ENCODE measurements around the gene S100A12.
"Not testable (repeated sequence)": the region's sequence is repeated elsewhere in the genome, so short reads cannot be mapped to it uniquely, and the experiment has no call there.

Gene S100A12

GRCh38 chr1:153350321-153350957 lies 25.0 kb downstream of the S100A12 start:
- no peak for TF ChIP-seq CTCF (IDR thresholded peaks at IDR 0.05; ENCODE audit: low read depth, low read length, missing control alignments)
- in situ Hi-C loops (cut with HindIII; ENCODE audit: low sequenced_read_pairs): no loop called here
- no peak overlapping the region for H3K4me3 ChIP-seq (ENCODE audit: low read depth, low read length)
- no peak for DNase-seq (ENCODE audit: low read depth)

DNA sequence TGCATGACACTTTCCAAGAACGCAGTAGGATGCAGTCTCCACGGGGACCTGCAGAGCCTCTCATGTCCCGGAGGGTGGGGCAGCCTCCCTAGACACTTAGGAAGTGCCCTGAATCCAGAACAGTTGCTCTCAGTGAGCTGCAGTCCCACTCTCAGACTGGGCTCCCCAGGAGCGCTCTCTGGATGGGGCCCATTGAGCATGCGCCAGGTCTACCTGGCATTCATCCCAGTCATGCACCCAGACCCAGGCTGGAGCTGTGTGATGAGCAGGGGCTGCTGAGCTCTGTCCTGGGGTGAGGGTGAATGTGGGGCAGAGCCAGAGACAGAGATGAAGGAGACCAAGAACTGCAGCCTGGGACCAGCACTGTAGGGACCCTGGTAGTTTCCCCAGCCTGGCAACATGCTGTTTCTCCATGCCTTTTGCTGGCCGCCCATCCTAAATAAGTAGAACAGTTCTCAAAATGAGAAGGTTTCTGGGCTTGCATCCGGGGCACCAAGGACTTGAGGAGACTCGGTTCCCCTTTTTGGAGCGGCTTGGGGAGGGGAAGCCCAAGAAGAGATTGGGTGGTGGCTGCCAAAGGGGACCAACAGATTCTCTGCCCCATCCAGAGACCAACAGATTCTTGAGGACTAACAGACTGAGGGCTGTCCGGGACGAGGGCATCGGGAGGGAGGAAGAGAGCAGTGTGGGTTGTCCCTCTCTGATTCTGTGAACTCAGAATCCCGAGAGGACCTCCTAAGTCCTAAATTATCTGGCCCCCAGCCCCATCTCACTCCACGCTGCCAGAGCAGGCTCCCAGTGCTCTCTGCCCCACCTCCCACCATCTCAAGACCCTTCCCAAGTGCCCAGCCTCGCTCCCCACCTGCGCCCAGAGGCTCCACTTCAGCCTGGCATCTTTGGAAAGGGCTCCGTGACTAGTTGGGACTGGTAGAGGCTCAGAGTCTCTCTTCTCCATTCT lies 25.8 kb downstream of the S100A12 start:
- no peak for TF ChIP-seq CTCF (IDR thresholded peaks at IDR 0.05; ENCODE audit: low read depth, low read length, missing control alignments)
- no peak overlapping the region for H3K4me3 ChIP-seq (ENCODE audit: low read depth, low read length)
- in situ Hi-C loops (cut with HindIII; ENCODE audit: low sequenced_read_pairs): no loop called here
- no peak for DNase-seq (ENCODE audit: low read depth)

DNA sequence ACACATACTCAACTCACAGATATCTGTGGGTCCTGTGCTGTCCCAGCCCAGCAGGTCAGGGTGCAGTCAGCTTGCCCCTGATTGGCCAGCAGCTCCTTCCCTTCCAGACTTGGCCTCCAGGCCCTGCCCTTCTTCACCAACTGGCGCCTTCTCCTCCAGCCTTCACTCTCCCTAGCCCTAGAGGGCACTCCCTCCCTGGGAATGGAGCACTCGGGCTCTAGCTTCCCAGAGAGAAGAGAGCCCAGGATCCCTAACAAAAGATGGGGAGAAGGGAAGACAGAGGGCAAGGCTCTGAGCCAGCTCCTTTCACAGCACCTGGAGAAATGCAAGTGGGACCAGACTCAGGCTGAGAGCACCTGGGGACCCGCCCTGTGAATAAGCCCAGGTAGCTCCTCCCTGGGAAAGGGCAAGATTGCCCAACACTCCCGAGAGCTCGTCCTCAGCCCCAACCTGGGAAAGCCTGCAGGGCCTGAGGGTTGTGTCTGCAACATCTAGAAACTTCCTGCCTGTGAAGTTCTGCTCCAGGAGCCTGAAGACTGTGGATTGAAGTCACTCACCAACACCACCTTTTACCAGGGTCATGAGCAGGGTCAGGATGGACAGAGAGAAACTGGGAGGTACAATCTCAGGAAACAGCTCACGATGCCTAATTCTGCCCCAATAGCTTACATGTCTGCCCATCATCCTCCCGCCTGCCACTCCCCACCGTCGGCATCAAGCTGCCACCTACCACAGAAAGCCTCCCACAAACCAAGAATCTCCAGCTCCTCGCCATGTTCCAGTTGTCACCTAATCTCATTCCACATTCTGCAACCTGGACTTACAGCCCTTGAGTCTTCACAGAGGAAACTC lies 26.7 kb downstream of the S100A12 start, which contains the start of gene PGLYRP4:
Gene PGLYRP4 (minus strand): TSS at position 331 of the 852 bp plus-strand sequence. CDS start 909 bp downstream, outside the sequence.
- DNase-seq (ENCODE audit: low read depth): no peak
- no peak for TF ChIP-seq CTCF (IDR thresholded peaks at IDR 0.05; ENCODE audit: low read depth, low read length, missing control alignments)
- in situ Hi-C loops (cut with HindIII; ENCODE audit: low sequenced_read_pairs): no loop called here
- H3K4me3 ChIP-seq (ENCODE audit: low read depth, low read length): no peak within 1 kb of the TSS

GRCh38 chr1:153347856-153348255 lies 27.6 kb downstream of the S100A12 start:
- H3K4me3 ChIP-seq (ENCODE audit: low read depth, low read length): no peak overlapping the region
- TF ChIP-seq CTCF (IDR thresholded peaks at IDR 0.05; ENCODE audit: low read depth, low read length, missing control alignments): no peak
- DNase-seq (ENCODE audit: low read depth): no peak
- in situ Hi-C loops (cut with HindIII; ENCODE audit: low sequenced_read_pairs): no loop called here

GRCh38 chr1:153347049-153347448 lies 28.4 kb downstream of the S100A12 start:
- H3K4me3 ChIP-seq (ENCODE audit: low read depth, low read length); in situ Hi-C loops (cut with HindIII; ENCODE audit: low sequenced_read_pairs): not testable (repeated sequence)

DNA sequence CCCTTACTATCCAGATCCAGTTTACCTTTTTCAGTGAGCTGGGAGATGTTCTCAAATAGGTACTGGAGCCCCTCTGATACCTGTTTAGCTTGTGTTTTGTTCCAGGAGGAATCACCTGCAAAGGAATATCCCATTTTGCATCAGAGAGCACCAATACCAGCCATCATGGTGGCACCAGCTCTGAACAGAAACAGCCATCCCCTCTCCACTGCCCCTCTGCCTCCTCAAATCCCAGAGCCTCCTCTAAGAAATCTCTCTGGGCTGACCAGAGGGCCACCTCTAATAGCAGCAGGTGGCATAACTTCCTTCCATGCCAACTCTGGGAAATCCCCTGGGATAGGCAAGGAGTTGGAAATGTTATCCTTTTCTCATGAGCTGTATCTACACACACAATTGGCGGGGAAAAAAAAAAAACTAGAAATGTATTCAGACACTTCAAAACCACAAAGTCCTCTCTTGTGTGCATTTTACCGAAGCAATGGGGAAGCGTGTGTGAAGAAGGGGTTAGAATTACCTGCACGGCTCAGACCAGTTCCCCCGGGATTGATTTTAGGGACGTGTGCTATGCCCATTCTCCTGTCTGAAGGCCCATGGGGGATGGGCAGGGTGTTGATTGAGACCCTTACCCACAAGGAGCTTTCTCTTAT lies 29.2 kb downstream of the S100A12 start:
- no peak overlapping the region for H3K4me3 ChIP-seq (ENCODE audit: low read depth, low read length)
- no peak for DNase-seq (ENCODE audit: low read depth)
- in situ Hi-C loops (cut with HindIII; ENCODE audit: low sequenced_read_pairs): no loop called here
- no peak for TF ChIP-seq CTCF (IDR thresholded peaks at IDR 0.05; ENCODE audit: low read depth, low read length, missing control alignments)

More at GRCh38 chr1:153347049-153347448, 28.4 kb downstream of the S100A12 start:
- not testable (repeated sequence) for DNase-seq (ENCODE audit: low read depth)
